ACHN (cell line): ENCODE data around the gene EFCAB6.

Experiments
- DNase-seq: peaks from one replicate; pipeline ENCODE4 v3.0.0-alpha.2; 2015
- in situ Hi-C: cut with HindIII; loops from 2 replicates; pipeline ENCODE4 v1.10.0; 2017; ENCODE audit warnings: low sequenced_read_pairs, low pct_ligation_motif_present, low pct_unique_long_range_greater_than_20kb

EFCAB6 gene

GRCh38 chr22:43553451-43554258 lies 258.4 kb downstream of the EFCAB6 start:
- in situ Hi-C loops = no loop called here
- DNase-seq = no peak

- in situ Hi-C loops = no loop called here
- no peak for DNase-seq
Measured at GRCh38 chr22:43550672-43551071, 261.4 kb downstream of the EFCAB6 start.

DNA sequence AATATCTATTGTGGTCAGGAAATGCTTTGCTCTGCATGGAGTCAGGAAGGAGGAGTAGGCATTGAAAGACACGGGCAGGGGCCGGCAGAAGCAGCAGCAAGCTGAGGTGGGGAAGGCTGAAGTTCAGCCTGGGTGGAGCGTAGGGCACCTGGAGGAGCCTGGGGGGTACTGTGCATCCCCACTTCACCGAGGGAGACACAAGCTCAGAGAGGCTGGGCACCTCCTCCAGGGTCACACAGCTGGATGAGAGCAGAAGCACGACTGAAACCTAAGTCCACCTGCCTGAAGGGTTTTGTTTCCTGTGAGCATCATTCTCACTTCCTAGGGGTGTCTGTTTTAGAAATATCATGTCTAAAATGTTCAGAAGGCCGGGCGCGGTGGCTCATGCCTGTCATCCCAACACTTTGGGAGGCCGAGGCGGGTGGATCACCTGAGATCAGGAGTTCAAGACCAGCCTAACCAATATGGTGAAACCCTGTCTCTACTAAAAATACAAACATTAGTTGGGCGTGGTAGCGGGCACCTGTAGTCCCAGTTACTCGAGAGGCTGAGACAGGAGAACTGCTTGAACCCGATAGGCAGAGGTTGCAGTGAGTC lies 262.0 kb downstream of the EFCAB6 start:
- no peak for DNase-seq
- in situ Hi-C loops = no loop called here

- DNase-seq = no peak
- in situ Hi-C loops = no loop called here
Measured at GRCh38 chr22:43546186-43546585, 265.9 kb downstream of the EFCAB6 start.

DNA sequence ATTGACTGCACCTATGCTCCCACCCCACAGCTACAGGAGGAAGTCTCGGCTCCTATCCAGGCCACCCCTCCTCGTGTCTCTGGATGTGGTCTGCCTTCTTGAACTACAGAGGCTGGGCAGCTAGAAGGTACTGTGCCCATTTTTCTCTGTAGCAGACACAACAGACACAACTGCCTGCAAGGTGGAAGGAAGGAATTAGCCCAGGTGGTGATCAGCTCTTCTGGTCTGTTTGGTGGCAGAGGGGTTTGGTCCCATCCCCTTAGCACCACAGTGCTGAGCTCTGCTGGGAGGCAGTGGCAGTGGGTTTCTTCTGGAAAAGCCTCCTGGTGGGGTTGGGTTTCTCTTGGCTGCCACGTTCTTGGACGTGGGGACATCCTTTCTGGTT lies 267.8 kb downstream of the EFCAB6 start:
- in situ Hi-C loops = no loop called here
- no peak for DNase-seq

DNA sequence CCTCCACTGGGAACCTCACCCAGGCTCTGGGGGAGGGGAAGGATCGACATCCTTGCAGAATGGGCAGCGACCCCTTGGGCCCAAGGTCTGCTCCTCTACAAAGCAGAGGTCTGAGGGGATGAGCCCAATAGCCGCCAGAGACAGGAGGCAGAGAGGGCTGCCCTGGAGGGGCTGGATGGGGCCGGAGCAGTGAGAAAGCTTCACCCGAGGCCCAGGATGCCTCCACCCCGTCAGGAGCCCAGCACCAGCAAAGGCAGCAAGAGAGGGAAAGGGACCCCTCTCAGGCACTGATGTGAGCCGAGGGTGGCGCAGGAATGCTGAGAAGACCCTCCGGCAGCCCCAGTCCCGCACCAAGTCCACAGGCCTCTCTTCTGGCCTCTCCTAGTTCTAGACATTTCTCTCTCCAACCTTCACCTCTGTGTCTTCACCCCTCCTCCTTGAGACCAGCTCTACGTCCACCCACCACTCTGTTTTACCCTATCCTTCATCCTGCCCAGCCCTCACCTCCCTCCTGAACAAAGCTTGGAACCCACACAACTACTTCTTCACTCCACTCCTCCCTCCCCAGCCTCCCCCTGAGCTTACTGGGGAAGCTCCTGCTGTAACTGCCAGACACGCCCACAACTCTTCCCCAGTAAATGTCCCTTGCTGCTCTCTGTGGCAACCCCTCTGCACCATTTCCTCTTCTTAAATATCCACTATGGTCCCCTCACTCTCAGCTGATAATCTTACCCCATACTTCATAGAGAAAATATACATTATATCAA lies 268.4 kb downstream of the EFCAB6 start:
- no peak for DNase-seq
- in situ Hi-C loops = no loop called here

GRCh38 chr22:43542681-43543521 lies 269.2 kb downstream of the EFCAB6 start:
- DNase-seq = no peak
- in situ Hi-C loops = no loop called here

DNA sequence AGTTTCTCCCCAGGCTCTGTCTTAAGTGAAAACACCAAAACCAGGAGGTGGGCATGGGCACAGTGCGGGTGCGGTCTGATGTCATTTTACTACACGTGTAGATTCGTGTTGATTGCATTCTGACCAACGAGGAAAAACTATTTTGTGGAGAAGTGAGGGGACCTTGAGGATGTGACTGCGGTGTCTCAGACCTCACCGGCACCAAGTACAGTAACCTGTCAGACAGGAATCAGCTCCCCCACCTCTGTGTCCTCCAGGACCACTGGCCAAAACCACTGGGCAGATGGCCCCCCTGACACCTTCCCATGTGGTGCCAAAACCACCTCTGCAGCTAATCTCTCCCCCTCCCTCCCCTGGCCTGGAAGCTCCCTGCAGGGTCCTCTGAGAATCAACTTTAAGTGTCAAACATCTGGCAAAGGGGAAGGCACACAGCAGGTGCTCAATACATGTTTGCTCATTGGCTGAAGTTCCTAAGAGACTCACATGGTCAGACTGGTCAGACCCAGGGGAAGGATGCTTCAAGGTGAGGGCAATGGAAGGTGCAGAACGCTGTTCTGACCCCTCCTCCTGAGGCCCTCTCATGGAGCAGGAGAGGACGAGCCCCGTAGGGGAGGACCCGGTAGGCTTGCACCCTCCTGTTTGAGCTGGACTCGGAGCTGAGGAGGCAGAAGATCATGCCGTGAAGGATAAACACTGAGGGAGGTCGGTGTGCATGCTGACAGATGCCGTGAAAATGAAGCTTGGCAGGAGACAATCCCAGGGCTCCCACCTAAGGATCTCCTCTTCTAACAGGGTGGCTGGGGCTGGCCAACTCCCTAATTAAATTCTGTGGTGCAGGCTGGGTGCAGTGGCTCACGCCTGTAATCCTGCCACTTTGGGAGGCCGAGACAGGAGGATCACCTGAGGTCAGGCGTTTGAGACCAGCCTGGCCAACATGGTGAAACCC lies 270.4 kb downstream of the EFCAB6 start:
- in situ Hi-C loops = no loop called here
- DNase-seq = no peak

DNA sequence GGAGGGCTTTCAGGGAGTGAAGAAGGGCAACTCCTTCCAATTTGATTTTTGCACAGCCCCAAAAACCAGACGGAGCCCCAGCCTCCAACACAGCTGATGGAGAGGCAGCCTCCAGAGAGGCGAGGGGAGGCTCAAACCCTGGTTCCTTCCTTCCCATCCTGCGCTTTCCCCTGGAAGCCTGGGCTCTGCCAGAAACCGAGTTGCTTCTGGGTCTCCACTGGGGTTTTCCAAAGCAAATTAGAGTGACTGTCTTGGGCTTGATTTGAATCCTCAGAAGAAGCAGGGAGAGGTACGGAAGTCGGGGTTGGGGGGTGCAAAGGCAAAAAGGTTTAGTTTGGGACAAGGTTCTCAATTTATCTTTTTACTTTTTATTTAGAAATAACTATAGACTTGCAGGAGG lies 271.1 kb downstream of the EFCAB6 start:
- no peak for DNase-seq
- in situ Hi-C loops = no loop called here

DNA sequence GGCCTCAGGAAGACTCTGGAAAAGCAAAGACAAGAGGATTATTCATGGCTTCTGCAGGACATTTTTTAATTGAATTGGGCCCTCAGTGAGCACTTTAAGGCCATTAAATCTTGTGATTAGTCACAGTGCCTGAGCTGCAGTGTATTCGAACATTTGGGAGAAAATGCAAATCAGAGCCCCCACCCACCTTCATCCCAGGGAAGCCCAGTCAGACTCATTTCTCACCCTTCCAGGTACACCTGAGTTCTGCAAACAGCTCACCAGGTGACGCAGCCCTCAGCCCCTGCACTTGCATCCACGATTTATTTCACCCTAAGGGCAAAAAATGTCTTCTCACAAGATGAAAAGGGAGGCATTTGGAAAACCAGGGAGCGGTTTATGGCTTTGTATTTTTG lies 271.6 kb downstream of the EFCAB6 start:
- no peak for DNase-seq
- in situ Hi-C loops = no loop called here

- no peak for DNase-seq
- in situ Hi-C loops = no loop called here
Measured at GRCh38 chr22:43539572-43540528, 272.3 kb downstream of the EFCAB6 start.

DNA sequence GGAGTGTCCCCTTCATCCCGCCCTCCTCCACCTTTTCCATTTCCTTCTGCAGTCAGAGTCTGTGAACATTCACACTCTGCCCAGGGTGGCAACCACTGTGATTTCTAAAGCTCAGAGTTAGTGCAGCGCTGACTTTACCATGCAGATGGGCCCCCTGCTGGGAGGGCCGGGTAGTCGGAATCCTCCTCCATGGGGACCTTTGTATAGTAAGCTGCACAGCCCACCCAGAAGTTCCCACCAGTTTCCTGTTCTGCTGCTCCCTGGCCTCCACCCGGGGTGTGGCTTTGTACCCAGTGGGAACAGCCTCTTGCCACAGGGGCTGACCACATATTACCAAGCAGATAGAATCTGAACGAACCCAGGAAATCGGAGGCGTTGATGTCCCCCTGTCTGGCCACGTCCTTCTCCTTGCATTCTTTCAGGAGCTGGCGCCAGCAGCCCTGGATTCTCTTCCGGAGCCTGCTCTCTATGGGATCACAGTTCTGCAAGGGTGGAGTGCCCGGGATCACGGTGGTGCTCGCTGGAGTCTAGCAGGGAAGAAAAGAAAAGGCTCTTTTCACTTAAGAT lies 275.0 kb downstream of the EFCAB6 start:
- DNase-seq = no peak
- in situ Hi-C loops = no loop called here

DNA sequence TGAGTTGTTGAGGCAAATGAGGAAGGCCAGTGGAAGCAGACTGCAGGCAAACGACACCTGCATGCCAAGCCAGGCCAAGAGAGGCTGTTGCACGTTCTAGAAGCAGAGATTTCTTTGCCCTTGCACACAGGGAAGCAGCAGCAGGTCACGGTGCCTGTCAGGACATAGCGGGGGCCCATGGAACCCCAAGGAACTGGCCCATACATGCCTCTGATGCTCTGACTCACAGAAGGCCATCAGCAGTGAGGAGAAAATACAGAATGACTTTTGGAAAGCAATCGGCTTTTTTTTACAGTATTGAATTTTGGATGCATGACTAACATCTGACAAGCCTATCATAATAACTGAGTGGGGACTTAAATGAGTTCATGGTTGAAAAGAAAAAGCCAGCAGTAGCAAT lies 276.4 kb downstream of the EFCAB6 start:
- in situ Hi-C loops = no loop called here
- no peak for DNase-seq

- in situ Hi-C loops = no loop called here
Measured at GRCh38 chr22:43535336-43535735, 276.8 kb downstream of the EFCAB6 start.

GRCh38 chr22:43534916-43535315 lies 277.2 kb downstream of the EFCAB6 start:
- no peak for DNase-seq
- in situ Hi-C loops = no loop called here

More at GRCh38 chr22:43535336-43535735, 276.8 kb downstream of the EFCAB6 start:
- no peak for DNase-seq

DNA sequence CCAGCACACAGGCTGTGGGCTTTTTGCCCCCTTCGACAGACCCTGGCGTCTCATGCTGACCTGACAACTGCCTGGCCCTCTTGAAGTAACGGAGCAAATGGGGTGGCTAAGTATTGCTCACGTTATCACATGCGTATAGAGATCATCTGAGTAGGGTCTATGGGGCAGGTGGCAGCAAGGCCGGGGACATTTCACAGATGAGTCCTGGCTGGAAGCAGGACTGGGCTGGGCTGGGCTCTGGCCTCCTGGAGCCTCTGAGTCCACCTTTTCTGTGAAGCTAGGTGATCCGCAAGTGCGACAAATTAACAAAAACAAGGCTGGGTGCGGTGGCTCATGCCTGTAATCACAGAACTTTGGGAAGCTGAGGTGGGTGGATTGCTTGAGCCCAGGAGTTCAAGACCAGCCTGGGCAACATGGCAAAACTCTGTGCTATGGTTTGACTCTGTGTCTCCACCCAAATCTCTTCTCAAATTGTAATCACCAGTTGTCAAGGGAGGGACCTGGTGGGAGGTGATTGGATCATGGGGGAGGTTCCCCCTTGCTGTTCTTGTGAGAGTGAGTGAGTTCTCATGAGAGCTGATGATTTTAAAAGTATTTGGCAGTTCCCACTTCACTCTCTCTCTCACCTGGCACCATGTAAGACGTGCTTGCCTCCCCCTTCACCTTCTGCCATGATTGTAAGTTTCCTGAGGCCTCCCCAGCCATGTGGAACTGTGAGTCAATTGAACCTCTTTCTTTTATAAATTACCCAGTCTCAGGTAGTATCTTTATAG lies 278.3 kb downstream of the EFCAB6 start:
- in situ Hi-C loops = no loop called here
- DNase-seq = no peak
